ENCODE data around the gene GMPPB.

The GMPPB gene

DNA sequence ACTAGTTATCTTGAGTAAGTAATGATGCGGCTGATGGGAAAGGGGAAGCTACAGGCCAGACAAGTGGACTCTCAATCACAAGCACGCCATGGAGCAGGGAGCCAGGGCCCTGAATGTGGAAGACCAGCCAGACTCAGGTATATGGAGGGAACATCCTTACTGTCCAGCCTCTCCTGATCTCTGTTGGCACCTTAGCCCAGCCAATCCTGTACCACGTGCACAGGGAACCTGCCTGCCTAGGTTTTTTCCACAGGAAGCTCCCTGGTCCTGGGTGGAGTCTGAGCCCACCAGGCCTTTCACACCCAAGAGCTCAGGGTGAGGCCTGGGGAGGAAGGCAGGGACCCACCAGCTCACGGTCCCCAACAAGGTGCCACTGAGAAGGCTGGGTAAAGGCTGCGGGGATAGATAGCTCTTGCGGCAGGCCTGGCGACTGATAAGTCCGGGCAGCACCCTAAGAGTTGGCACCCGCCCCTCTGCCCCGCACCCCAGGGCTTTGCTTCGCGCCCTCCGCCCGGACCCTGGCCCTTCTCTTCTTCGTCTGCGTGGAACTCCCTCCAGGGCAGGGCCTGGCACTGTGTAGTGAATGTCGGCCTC is 50.5 kb downstream of the GMPPB start:
- Histone ChIP-seq H3K36me3 (ENCODE audit: control insufficient read depth, insufficient read depth, low read length) (peaks cover 13% of the 10 kb centered on the region), H3K4me3 (ENCODE audit: insufficient read depth, low read depth, low read length) (peak overlapping the region; percentile 81), H3K27me3 (ENCODE audit: control insufficient read depth, insufficient read depth, low read length, poor library complexity, severe bottlenecking) (no peaks in the 10 kb centered on the region), H3K4me1 (ENCODE audit: control insufficient read depth, insufficient read depth, low read length) (peaks cover 12% of the 10 kb centered on the region), H3K27ac (ENCODE audit: insufficient read depth, low read depth, low read length, poor library complexity, severe bottlenecking) (peak overlapping the region; percentile 85), H3K9me3 (ENCODE audit: control insufficient read depth, low read length) (no peaks in the 10 kb centered on the region)
- 19 to 22% methylated on average over 17 of the region's 17 CpGs for WGBS, 2 experiments

DNA sequence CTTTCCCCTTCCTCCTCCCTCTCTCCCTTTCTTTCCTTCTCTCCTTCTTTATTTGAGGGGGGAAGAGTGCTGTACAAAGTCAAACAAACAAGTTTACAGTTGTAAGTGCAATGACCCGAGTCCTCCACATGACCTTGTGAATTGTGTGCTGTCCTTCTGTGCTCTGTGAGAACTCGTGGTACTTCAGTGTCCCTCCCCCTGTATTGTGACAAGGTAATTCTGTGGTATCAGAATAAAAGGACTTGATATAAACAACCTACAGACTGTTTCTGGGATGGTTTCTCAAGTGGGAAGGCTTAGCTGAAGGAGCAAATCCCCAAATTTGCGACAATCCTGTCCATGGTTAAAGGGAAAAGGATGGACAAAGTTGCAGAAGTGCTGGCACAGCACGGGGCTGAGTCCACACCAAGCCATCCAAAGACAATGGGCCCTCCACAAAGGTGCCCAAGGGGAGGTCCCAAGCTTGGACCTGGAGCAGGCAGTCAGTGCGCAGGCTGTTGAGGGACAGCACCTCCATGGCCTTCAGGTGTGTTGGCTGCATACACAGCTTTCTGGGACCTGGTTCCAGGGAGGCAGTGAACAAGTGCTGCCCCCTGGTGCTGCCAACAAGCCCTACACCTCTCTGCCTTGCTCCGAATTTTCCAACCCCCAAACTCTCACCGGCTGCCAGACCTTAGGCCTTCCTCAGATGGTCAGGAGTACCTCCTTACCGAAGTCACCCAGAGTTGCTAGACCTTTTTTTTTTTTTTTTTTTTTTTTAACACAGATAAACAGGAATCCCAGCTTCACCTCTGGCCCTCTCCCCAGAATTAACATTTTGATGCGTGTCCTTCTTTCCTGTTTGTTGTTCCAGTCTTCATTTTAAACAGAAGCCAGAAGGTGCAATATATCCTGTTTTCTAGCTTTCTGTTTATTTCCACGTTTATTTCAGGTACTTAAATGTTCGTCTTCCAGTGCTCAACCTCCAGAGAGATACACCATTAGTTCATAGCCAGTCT is 52.2 kb downstream of the GMPPB start:
- WGBS, 2 experiments = 59 to 61% methylated on average over 11 of the region's 11 CpGs
- Histone ChIP-seq H3K4me1 (ENCODE audit: control insufficient read depth, insufficient read depth, low read length) (peaks cover 18% of the 10 kb centered on the region), H3K27me3 (ENCODE audit: control insufficient read depth, insufficient read depth, low read length, poor library complexity, severe bottlenecking) (no peaks in the 10 kb centered on the region), H3K27ac (ENCODE audit: insufficient read depth, low read depth, low read length, poor library complexity, severe bottlenecking) (peak overlapping the region; percentile 8), H3K4me3 (ENCODE audit: insufficient read depth, low read depth, low read length) (no peak overlapping the region), H3K9me3 (ENCODE audit: control insufficient read depth, low read length) (no peaks in the 10 kb centered on the region), H3K36me3 (ENCODE audit: control insufficient read depth, insufficient read depth, low read length) (peaks cover 7% of the 10 kb centered on the region)

DNA sequence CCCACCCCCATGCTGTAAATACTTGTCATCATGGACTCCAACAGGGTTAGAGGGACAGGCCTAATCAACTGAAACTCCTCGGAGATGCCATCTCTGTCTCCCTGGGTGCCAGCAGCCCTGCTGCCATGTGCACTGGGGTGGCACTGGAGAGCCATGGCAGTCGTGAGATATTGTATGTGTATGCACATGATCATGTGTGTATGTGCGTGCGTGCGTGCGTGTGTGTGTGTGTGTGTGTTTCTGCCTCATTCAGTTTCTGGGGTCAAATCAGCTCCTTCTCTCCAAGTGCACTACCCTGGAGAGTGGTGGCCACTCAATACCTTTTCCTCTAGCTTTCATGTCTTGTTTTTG is 52.8 kb downstream of the GMPPB start:
- 62 to 67% methylated on average over 6 of the region's 6 CpGs for WGBS, 2 experiments

More for the DNA sequence above, 52.8 kb downstream of the GMPPB start:
- H3K27ac ChIP-seq (ENCODE audit: insufficient read depth, low read depth, low read length, poor library complexity, severe bottlenecking) = no peak overlapping the region
- no peak overlapping the region for H3K4me3 ChIP-seq (ENCODE audit: insufficient read depth, low read depth, low read length)
- peaks cover 18% of the 10 kb centered on the region for H3K4me1 ChIP-seq (ENCODE audit: control insufficient read depth, insufficient read depth, low read length)
- peaks cover 2% of the 10 kb centered on the region for H3K36me3 ChIP-seq (ENCODE audit: control insufficient read depth, insufficient read depth, low read length)
- H3K27me3 ChIP-seq (ENCODE audit: control insufficient read depth, insufficient read depth, low read length, poor library complexity, severe bottlenecking) = no peaks in the 10 kb centered on the region
- H3K9me3 ChIP-seq (ENCODE audit: control insufficient read depth, low read length) = no peaks in the 10 kb centered on the region

Measured in ectodermal cell (in vitro differentiated cells).